Caco-2 (cell line): ENCODE results near the gene GUCD1. TPM values are rescaled to one million over a fixed set of nuclear protein-coding genes. Genes with fewer than 3 reads are reported as not detected.
"Not testable (repeated sequence)": the region's sequence is repeated elsewhere in the genome, so short reads cannot be mapped to it uniquely, and the experiment has no call there.

Experiments
- BruUV-seq: library from RNA; stranded (reverse); fragments of 400-500 nt; replicated peaks from 2 replicates; lab custom pipeline; 2021; lab: Mats Ljungman, UMichigan
- CTCF ChIA-PET: fragments of 300-600 bp; sonication (Branson Sonifier 250); formaldehyde crosslinking; loops from one replicate; lab custom pipeline; 2022; ENCODE audit warnings: antibody characterized with exemption; lab: Charles Lee
- POLR2A ChIA-PET: fragments of 300-600 bp; sonication (Branson Sonifier 250); formaldehyde crosslinking; loops from one replicate; lab custom pipeline; 2022; ENCODE audit warnings: antibody characterized with exemption; lab: Charles Lee
- DNase-seq, 2 experiments: peaks; one replicate each; pipeline versions ENCODE4 v3.0.0 to v3.0.0-alpha.2; 2020 to 2022
- H3K27me3 ChIP-seq: replicated peaks from 2 replicates; pipeline ENCODE4 v1.6.0; 2011; ENCODE audit warnings: low read length; ENCODE audit not compliant: control insufficient read depth, insufficient read depth
- H3K36me3 ChIP-seq: 2 replicates; pipeline ENCODE4 v1.5.1; 2011; ENCODE audit warnings: low read length; ENCODE audit not compliant: control insufficient read depth, insufficient read depth
- H3K4me1 ChIP-seq: fragments of 250-450 bp; sonication (Bioruptor Pico); 2 replicates; pipeline ENCODE4 v1.5.1; 2020; ENCODE audit warnings: mild to moderate bottlenecking
- H3K4me3 ChIP-seq: 2 replicates; pipeline ENCODE4 v1.5.1; 2011; ENCODE audit warnings: low read depth, mild to moderate bottlenecking, control low read depth, low read length
- H3K9me3 ChIP-seq: fragments of 250-450 bp; sonication (Bioruptor Pico); 2 replicates; pipeline ENCODE4 v1.5.1; 2020; ENCODE audit warnings: mild to moderate bottlenecking, moderate library complexity
- H3K27ac Mint-ChIP-seq: one replicate; pipeline ENCODE4 v1.8.0; 2022; ENCODE audit warnings: mixed read lengths; ENCODE audit not compliant: unreplicated experiment
- H3K27me3 Mint-ChIP-seq: one replicate; pipeline ENCODE4 v1.8.0; 2022; ENCODE audit warnings: mixed read lengths; ENCODE audit not compliant: insufficient read depth, unreplicated experiment
- H3K36me3 Mint-ChIP-seq: one replicate; pipeline ENCODE4 v1.8.0; 2022; ENCODE audit warnings: mild to moderate bottlenecking, mixed read lengths; ENCODE audit not compliant: insufficient read depth, unreplicated experiment
- H3K4me1 Mint-ChIP-seq: one replicate; pipeline ENCODE4 v1.8.0; 2022; ENCODE audit warnings: low read depth, mixed read lengths; ENCODE audit not compliant: unreplicated experiment
- H3K4me3 Mint-ChIP-seq: one replicate; pipeline ENCODE4 v1.8.0; 2022; ENCODE audit warnings: mild to moderate bottlenecking, moderate library complexity, mixed read lengths; ENCODE audit not compliant: unreplicated experiment
- H3K9me3 Mint-ChIP-seq: one replicate; pipeline ENCODE4 v1.8.0; 2022; ENCODE audit warnings: mixed read lengths; ENCODE audit not compliant: unreplicated experiment
- CTCF ChIP-seq, 2 experiments: fragments of 200-600 bp in 1 of 2; IDR thresholded peaks; 1 replicate in 1 of 2; 2 replicates in 1 of 2; pipeline versions ENCODE4 v1.5.1 to v1.8.0; 2011 to 2022; ENCODE audit warnings: antibody characterized with exemption in 1 of 2, control low read depth in 1 of 2, inconsistent platforms in 1 of 2, low read depth in 1 of 2, low read length in 1 of 2, mild to moderate bottlenecking in 1 of 2, moderate library complexity in 1 of 2; ENCODE audit not compliant: insufficient read depth in 1 of 2, severe bottlenecking in 1 of 2, unreplicated experiment in 1 of 2
- intact Hi-C: fragments of 100-400 bp; cut with micrococcal nuclease; formaldehyde crosslinking; loops from one replicate; pipeline ENCODE4 v1.10.0; 2022; ENCODE audit not compliant: unreplicated experiment
- total RNA-seq: library from RNA; stranded (reverse); gene quantifications from 2 replicates; pipeline ENCODE4 v1.2.3, GENCODE V29; 2022

The GUCD1 gene
- total RNA-seq, 1 experiment from 2014 or later: 127 TPM

GRCh38 chr22:24535348-24535747 is 19.6 kb downstream of the GUCD1 start:
- TF ChIP-seq CTCF (IDR thresholded peaks at IDR 0.05; ENCODE audit: insufficient read depth in 1 of 2, low read depth in 1 of 2, low read length in 1 of 2, severe bottlenecking in 1 of 2, unreplicated experiment in 1 of 2): no peak
- H3K27ac Mint-ChIP-seq: peak overlapping the region; percentile 53
- H3K9me3 Mint-ChIP-seq: no peaks in the 10 kb centered on the region
- CTCF ChIA-PET: no interaction called here
- DNase-seq: no peak
- no TSS peak for BruUV-seq
- peaks cover 10% of the 10 kb centered on the region for H3K36me3 Mint-ChIP-seq
- intact Hi-C loops: no loop called here
- no peaks in the 10 kb centered on the region for H3K36me3 ChIP-seq
- peaks cover 47% of the 10 kb centered on the region for H3K4me1 ChIP-seq
- no peaks in the 10 kb centered on the region for H3K9me3 ChIP-seq
- peaks cover 13% of the 10 kb centered on the region for H3K4me1 Mint-ChIP-seq
- POLR2A ChIA-PET: interaction anchor here (0.7 kb wide), 1 partner anchor 50 kb away, joined by 12 read pairs; no protein-coding TSS in a partner anchor
- H3K27me3 Mint-ChIP-seq: no peaks in the 10 kb centered on the region
- H3K27me3 ChIP-seq: no peaks in the 10 kb centered on the region
- H3K4me3 ChIP-seq: no peak overlapping the region
- no peak overlapping the region for H3K4me3 Mint-ChIP-seq

- Histone ChIP-seq H3K36me3 (no peaks in the 10 kb centered on the region), H3K4me3 (no peak overlapping the region), H3K27me3 (no peaks in the 10 kb centered on the region), H3K4me1 (peaks cover 50% of the 10 kb centered on the region), H3K9me3 (no peaks in the 10 kb centered on the region)
- peaks cover 6% of the 10 kb centered on the region for H3K36me3 Mint-ChIP-seq
- DNase-seq: peak; percentile 62 to 66
- H3K9me3 Mint-ChIP-seq: no peaks in the 10 kb centered on the region
- H3K4me1 Mint-ChIP-seq: peaks cover 21% of the 10 kb centered on the region
- ChIA-PET CTCF (interaction anchor here (0.7 to 1.1 kb wide), 2 partner anchors 26 to 111 kb away, joined by 4 read pairs; no protein-coding TSS in a partner anchor), POLR2A (no interaction called here)
- H3K27ac Mint-ChIP-seq: peak overlapping the region; percentile 45
- intact Hi-C loops: loop anchor here (1.0 kb wide), 1 partner anchor 18 kb away; no protein-coding TSS in a partner anchor
- no TSS peak for BruUV-seq
- H3K27me3 Mint-ChIP-seq: no peaks in the 10 kb centered on the region
- peak overlapping the region; percentile 19 for H3K4me3 Mint-ChIP-seq
- no peak for TF ChIP-seq CTCF (IDR thresholded peaks at IDR 0.05; ENCODE audit: insufficient read depth in 1 of 2, low read depth in 1 of 2, low read length in 1 of 2, severe bottlenecking in 1 of 2, unreplicated experiment in 1 of 2)
These were observed 22.9 kb downstream of the GUCD1 start for GRCh38 chr22:24532075-24532474.

- H3K9me3 Mint-ChIP-seq, CTCF ChIA-PET, H3K4me3 Mint-ChIP-seq, H3K27ac Mint-ChIP-seq, BruUV-seq, H3K9me3 ChIP-seq, H3K4me3 ChIP-seq, H3K27me3 Mint-ChIP-seq, DNase-seq, intact Hi-C loops, H3K36me3 Mint-ChIP-seq, H3K36me3 ChIP-seq, H3K27me3 ChIP-seq, POLR2A ChIA-PET: not testable (repeated sequence)
- H3K4me1 ChIP-seq: peaks cover 50% of the 10 kb centered on the region
- peaks cover 21% of the 10 kb centered on the region for H3K4me1 Mint-ChIP-seq
These were observed 24.0 kb downstream of the GUCD1 start for GRCh38 chr22:24530968-24531367.
